GM19240 (cell line): Measurements from ENCODE around the gene NGFR.
A peak's percentile ranks its signal among the peaks of the same experiment; 100 is the strongest.
"Not testable (repeated sequence)": the region's sequence is repeated elsewhere in the genome, so short reads cannot be mapped to it uniquely, and the experiment has no call there.

Source experiments
- DNase-seq: peaks from one replicate; pipeline ENCODE4 v3.0.0; 2011; ENCODE audit warnings: low spot score; ENCODE audit not compliant: insufficient read length

Gene NGFR

DNA sequence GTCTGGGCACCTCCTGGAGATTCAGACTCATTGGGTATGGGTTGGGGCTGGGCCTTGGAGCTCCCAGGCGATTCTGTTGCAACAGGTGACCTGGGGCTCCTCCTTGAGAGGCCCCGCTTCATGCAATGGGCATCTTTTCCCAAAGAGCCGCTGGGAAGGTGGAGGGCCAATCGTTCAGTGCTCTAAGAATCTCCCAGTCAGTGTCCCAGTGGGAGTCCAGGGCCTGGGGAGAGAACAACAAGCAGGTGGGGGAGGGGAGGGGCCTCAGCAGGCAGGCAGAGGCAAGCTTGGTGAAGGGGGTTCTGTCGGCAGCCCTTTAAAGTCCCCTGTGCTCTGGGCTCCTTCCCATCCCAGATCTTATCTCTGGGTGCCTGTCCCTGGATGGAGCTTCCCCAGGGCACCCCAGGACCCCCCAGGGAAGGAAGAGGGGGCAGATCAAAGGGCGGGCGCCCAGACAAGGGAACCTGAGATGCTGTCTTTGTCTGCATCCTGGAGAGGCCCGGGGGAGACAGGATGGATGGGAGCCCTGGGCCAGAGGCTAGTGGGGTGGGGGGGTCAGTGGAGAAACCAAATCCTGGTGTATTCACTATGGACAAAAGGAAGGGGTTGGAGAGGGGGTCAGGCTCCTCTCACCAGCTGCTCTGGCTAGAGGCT lies 50.0 kb downstream of the NGFR start:
- no peak for DNase-seq

- no peak for DNase-seq
Measured at GRCh38 chr17:49545806-49546545, 50.9 kb downstream of the NGFR start.

- no peak for DNase-seq
Measured at GRCh38 chr17:49546546-49547535, 51.7 kb downstream of the NGFR start.

DNA sequence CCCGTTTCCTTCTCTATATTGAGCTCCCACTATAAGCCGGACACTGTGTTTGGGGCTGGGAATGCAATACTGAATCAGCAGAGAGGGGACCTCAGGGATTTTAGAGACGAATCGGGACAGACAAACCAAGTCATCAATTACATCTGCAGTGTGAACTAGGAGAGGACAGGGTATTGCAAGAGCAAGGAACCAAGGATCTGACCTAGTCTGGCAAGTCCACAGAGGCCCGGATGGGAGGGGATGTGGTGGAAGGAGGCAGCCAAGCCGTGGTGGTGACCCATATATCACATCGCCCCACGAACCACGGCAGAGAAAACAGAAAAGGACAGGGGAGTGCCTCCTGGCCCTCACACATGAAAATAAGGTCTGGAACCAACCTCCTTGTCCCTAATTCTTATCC lies 52.5 kb downstream of the NGFR start:
- no peak for DNase-seq

- DNase-seq: no peak
Measured at GRCh38 chr17:49548051-49548505, 53.0 kb downstream of the NGFR start.

DNA sequence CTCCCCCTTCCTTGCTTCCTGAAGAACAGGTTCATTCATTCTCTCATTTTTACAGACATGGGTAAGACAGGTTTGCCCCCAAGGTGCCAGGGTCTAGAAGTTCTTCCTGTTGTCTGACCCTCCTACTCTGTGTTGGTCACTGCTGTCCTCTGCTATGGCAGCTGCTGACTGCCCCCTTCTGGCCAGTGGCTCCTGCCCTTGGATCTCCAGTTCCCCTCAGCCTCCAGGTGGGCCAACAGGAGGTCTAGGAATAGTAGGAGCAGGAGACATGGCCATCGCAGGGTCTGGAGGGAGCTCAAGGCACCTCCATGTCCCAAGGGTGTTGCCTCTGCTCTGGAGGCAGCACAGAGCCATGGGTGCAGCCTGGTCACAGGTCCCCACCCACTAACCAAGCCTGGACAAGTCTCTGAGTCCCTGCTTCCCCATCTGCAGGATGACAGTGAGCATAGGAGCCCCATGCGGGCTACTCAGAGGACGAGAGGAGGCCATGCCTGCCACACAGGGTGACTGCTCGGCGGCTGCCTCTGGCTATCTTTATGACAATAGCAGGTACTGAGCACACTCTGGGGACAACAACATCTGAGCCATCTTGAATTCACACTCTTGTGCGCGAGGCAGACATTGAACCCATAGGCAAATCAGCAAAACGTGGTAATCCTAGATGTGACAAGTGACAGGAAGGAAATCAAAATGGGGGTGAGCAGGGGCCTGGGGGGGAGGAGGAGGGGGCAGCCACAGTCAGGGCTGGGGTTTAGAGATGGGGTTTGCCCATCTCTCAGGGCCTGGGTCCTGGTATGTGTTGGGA lies 53.6 kb downstream of the NGFR start:
- DNase-seq: no peak

GRCh38 chr17:49549311-49549605 lies 54.2 kb downstream of the NGFR start:
- no peak for DNase-seq

- DNase-seq: no peak
Measured at GRCh38 chr17:49549691-49550678, 54.9 kb downstream of the NGFR start.

GRCh38 chr17:49550764-49551163 lies 55.7 kb downstream of the NGFR start:
- DNase-seq: not testable (repeated sequence)

GRCh38 chr17:49551221-49552069 lies 56.4 kb downstream of the NGFR start:
- no peak for DNase-seq

GRCh38 chr17:49552070-49552751 lies 57.1 kb downstream of the NGFR start:
- DNase-seq: no peak

DNA sequence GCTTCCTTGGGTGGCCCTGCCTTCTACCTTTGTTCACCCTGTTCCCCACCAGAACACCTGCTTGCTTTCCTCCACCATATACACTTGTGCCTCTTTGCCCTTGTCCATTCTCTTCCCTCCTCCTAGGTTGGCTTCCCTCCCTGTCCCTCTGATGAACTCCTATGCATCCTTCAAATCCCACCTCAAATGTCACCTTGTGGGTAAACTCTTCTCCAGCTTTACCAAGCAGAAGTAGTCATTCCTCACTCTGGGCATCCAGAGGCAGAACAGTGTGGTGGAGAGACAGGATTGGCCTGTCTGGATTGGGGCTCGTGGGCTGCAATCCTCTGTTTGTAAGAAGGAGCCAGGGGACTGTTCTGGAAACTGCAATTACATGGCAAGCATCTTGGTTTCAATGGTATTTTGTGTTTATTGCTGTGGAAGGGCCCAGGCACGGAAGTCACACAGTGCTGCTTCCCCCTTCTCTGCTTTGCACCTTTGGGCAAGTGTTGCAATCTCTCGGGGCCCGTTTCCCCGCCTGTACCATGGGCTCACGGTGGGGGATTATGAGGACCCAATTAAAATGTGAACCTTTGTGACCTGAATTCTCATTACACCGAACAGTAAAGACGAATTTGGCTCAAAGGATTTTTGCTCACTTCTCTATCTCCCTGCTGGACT lies 58.7 kb downstream of the NGFR start:
- DNase-seq: no peak

DNA sequence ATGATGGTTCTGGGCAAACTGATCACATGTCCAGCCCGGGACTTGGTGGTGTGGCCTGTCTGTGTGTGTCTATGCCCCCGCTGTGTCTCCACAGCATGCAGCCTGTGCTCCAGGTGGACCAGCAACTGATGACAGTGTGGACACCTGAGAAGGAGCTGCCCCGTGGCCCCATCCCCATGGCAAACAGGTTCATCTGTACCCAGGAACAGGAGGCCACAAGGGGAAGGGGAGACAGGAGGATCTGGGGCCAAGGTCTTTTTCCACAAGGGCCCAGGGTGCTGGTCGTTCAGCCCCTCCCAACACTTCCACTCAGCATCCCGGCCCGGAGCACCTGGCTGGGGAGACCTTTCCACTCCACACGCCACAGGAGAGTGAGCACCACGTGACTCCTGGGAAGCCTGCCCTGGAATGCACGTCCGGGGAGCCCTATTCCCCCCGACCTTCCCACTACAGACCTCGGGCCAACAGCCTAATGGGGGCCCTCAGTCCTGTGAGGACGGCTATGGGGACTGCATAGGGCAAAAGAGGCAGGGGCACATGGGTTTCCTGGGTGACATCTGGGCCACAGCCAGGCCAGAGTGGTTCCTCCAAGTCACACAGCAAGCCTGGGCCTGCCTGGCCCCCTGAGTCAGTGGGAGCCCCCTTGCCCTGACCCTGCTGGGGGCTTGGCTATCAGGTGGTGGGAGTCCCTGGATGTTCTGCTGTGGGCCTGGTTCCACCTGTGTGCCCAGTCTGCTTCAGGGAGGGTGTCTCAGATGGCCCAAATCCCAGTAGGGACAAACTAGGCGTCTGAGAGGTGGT lies 59.8 kb downstream of the NGFR start:
- no peak for DNase-seq

DNA sequence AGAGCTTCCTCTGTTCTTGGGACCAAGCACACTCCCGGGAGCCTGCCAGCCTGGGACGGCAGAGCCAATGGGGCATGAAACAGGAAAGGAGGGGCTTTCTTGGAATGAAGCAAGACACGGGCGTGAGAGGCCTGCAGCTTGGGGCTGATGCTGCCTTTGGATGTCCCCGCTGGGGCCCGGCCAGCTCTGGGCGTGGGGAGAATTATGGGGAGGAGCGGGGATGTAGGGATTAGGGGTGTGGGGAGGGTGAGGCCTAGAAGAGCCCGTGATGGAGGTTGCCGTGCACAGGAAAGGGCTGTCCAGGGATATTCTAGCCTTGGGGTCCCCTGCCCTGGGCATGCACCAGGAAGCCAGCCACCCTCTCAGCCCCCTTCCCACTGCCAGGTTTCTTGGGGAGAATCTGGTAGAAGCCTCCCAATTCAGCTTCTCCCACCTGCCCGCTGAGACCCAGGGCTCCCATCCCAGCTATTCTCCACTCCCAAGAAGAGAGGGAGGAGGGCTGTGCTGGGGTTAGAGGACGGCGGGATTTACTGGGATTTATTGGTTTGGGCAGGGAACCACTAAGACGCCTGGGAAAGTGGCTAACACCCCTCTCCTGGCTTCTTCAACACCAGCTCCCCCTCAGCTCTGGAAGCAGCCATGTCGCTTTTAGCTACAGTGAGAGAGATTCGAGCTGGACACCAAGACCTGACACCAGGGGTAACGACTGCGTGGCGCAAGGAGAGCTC lies 60.6 kb downstream of the NGFR start:
- no peak for DNase-seq

GRCh38 chr17:49556223-49556943 lies 61.3 kb downstream of the NGFR start:
- peak; percentile 89 for DNase-seq
